Activated naive CD4-positive, alpha-beta T cell treated with anti-CD3 and anti-CD28 coated beads for 36 hours (primary cell): Measurements from ENCODE around the gene ECSCR. TPM values are rescaled to one million over a fixed set of nuclear protein-coding genes. Genes with fewer than 3 reads are reported as not detected.
A peak's percentile ranks its signal among the peaks of the same experiment; 100 is the strongest.

Experiments used
- CTCF ChIA-PET: fragments of 350-600 bp; sonication (Branson Sonifier 250); formaldehyde crosslinking; loops from one replicate; lab custom pipeline; 2021; ENCODE audit warnings: antibody characterized with exemption; lab: Charles Lee
- DNase-seq: peaks from one replicate; pipeline ENCODE4 v3.0.0-alpha.2; 2020
- H3K27ac Mint-ChIP-seq: one replicate; pipeline ENCODE4 v1.8.0; 2021; ENCODE audit warnings: mild to moderate bottlenecking, mixed read lengths
- H3K27me3 Mint-ChIP-seq: one replicate; pipeline ENCODE4 v1.8.0; 2021; ENCODE audit warnings: low read depth, mixed read lengths
- H3K36me3 Mint-ChIP-seq: one replicate; pipeline ENCODE4 v1.8.0; 2021; ENCODE audit warnings: low read depth, mixed read lengths
- H3K4me1 Mint-ChIP-seq: one replicate; pipeline ENCODE4 v1.8.0; 2021; ENCODE audit warnings: low read depth, mixed read lengths
- H3K4me3 Mint-ChIP-seq: one replicate; pipeline ENCODE4 v1.8.0; 2021; ENCODE audit warnings: mild to moderate bottlenecking, moderate library complexity, mixed read lengths
- H3K9me3 Mint-ChIP-seq: one replicate; pipeline ENCODE4 v1.8.0; 2021; ENCODE audit warnings: mixed read lengths
- intact Hi-C: fragments of 100-400 bp; cut with micrococcal nuclease; formaldehyde crosslinking; loops from one replicate; pipeline ENCODE4 v1.15.1; 2023
- total RNA-seq, 2 experiments: library from RNA; stranded (reverse); gene quantifications; one replicate each; pipeline ENCODE4 v1.2.3, GENCODE V29; 2021

Gene ECSCR
- total RNA-seq, 2 experiments from 2014 or later = 0.74 to 0.81 TPM

DNA sequence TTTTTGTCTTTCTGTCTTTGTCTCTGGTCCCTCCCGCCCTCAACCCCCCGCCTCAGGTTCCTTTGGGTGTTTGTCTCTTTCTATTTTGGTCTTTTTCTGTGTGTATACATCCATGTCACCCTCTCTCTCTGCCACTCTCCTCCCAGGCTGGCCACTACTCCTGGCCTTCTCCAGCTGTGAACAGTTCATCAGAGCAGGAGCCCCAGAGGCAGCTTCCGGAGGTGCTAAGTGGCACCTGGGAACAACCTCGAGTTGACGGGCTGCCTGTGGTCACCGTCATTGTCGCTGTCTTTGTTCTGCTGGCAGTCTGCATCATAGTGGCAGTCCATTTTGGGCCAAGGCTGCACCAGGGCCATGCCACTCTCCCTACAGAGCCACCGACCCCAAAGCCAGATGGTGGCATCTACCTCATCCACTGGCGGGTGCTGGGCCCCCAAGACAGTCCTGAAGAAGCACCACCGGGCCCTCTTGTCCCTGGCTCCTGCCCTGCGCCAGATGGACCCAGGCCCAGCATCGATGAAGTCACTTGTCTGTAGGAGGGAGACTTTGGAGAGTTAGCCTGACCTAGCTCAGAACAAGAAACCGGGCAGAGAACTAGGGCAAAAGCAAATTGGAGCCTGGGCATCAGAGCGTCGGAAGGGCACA lies 10.0 kb upstream of the ECSCR start:
- Mint-ChIP-seq H3K36me3 (peaks cover 25% of the 10 kb centered on the region), H3K4me3 (peak overlapping the region; percentile 61), H3K27ac (peak overlapping the region; percentile 65), H3K4me1 (peaks cover 78% of the 10 kb centered on the region), H3K27me3 (no peaks in the 10 kb centered on the region), H3K9me3 (no peaks in the 10 kb centered on the region)
- intact Hi-C loops = loop anchor here (1.0 to 5.0 kb wide), 5 partner anchors 9 to 58 kb away; no protein-coding TSS in a partner anchor
- CTCF ChIA-PET = interaction anchor here (0.9 kb wide), 1 partner anchor 23 kb away, joined by 3 read pairs; no protein-coding TSS in a partner anchor
- peak; percentile 41 for DNase-seq

GRCh38 chr5:139470821-139471300 lies 8.3 kb upstream of the ECSCR start, which contains the start of gene SMIM33:
Gene SMIM33 (plus strand): TSS chr5:139471004. CDS start chr5:139471122, 118 bp downstream.
- peak; percentile 61 for DNase-seq
- H3K36me3 Mint-ChIP-seq = peaks cover 15% of the 10 kb centered on the region
- no peaks in the 10 kb centered on the region for H3K27me3 Mint-ChIP-seq
- intact Hi-C loops = loop anchor here (5.0 kb wide), 1 partner anchor 41 kb away; no protein-coding TSS in a partner anchor
- CTCF ChIA-PET = interaction anchor here (0.6 to 1.6 kb wide), 6 partner anchors 10 to 282 kb away, joined by 3 to 4 read pairs (median 3); partner anchors contain the start of genes DNAJC18 and STING1
- H3K27ac Mint-ChIP-seq = peak within 1 kb of the TSS; percentile 93
- H3K9me3 Mint-ChIP-seq = no peaks in the 10 kb centered on the region
- H3K4me1 Mint-ChIP-seq = peaks cover 68% of the 10 kb centered on the region
- H3K4me3 Mint-ChIP-seq = peak within 1 kb of the TSS; percentile 75

GRCh38 chr5:139468421-139468931 lies 5.9 kb upstream of the ECSCR start:
- intact Hi-C loops = loop anchor here (1.0 kb wide), 1 partner anchor 8 kb away; no protein-coding TSS in a partner anchor
- Mint-ChIP-seq H3K4me3 (no peak overlapping the region), H3K27ac (no peak overlapping the region), H3K27me3 (no peaks in the 10 kb centered on the region), H3K4me1 (peaks cover 46% of the 10 kb centered on the region), H3K9me3 (no peaks in the 10 kb centered on the region), H3K36me3 (no peaks in the 10 kb centered on the region)
- DNase-seq = peak; percentile 46
- CTCF ChIA-PET = interaction anchor here (1.8 kb wide), 1 partner anchor 46 kb away, joined by 5 read pairs; no protein-coding TSS in a partner anchor

GRCh38 chr5:139461698-139462097 lies 845 bp downstream of the ECSCR start:
- Mint-ChIP-seq H3K9me3 (no peaks in the 10 kb centered on the region), H3K4me3 (no peak overlapping the region), H3K36me3 (no peaks in the 10 kb centered on the region), H3K4me1 (peaks cover 43% of the 10 kb centered on the region), H3K27me3 (no peaks in the 10 kb centered on the region), H3K27ac (no peak overlapping the region)
- DNase-seq = no peak
- CTCF ChIA-PET = no interaction called here
- intact Hi-C loops = no loop called here

DNA sequence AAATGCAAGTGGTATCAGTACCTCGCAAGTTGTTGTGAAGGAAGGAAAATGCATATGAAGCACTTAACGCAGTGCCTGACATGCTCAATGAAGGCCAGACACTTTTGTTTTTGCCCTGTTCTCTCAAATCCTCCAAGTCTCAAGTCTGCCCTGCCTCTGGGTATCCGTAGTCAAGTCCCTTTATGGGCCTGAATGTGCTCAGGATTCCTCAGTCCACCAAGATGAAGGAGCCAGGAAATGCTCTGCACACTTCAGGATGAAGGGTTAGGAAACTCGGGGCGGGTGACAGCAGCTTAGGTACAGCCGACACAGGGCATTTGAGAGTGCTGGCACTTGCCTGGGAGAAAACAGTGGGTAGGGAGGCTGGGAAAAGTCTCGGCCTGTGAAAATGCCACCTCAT lies 1.4 kb downstream of the ECSCR start:
- no peaks in the 10 kb centered on the region for H3K9me3 Mint-ChIP-seq
- CTCF ChIA-PET = no interaction called here
- DNase-seq = no peak
- intact Hi-C loops = no loop called here
- H3K4me3 Mint-ChIP-seq = no peak overlapping the region
- no peaks in the 10 kb centered on the region for H3K27me3 Mint-ChIP-seq
- H3K36me3 Mint-ChIP-seq = no peaks in the 10 kb centered on the region
- H3K27ac Mint-ChIP-seq = no peak overlapping the region
- H3K4me1 Mint-ChIP-seq = peaks cover 48% of the 10 kb centered on the region

DNA sequence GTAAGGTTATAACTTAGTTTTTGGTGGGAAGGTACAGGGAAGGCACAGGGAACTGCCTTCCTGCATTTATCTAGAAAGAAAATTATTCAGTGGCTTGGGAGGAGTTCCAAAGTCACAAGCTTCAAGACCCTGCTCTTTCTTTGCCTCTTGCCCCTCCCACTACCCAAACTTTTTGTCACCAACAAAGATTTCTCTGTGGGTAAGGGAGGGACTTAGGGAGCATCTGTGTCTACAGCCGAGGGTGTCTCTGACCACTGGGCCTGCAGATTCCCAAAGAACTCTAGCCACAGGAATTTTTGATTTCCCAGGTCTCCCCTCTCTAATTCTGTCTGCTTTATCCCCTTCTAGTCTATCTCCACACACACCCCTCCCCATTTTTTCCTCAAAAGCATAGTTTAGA lies 2.1 kb downstream of the ECSCR start:
- peaks cover 48% of the 10 kb centered on the region for H3K4me1 Mint-ChIP-seq
- CTCF ChIA-PET = interaction anchor here (0.6 to 1.9 kb wide), 3 partner anchors 21 to 57 kb away, joined by 3 to 8 read pairs (median 3); partner anchors contain the start of genes DNAJC18 and SPATA24
- no peak for DNase-seq
- intact Hi-C loops = loop anchor here (1.0 kb wide), 1 partner anchor 8 kb away; no protein-coding TSS in a partner anchor
- peak overlapping the region; percentile 18 for H3K27ac Mint-ChIP-seq
- no peak overlapping the region for H3K4me3 Mint-ChIP-seq
- H3K27me3 Mint-ChIP-seq = no peaks in the 10 kb centered on the region
- no peaks in the 10 kb centered on the region for H3K9me3 Mint-ChIP-seq
- H3K36me3 Mint-ChIP-seq = no peaks in the 10 kb centered on the region

DNA sequence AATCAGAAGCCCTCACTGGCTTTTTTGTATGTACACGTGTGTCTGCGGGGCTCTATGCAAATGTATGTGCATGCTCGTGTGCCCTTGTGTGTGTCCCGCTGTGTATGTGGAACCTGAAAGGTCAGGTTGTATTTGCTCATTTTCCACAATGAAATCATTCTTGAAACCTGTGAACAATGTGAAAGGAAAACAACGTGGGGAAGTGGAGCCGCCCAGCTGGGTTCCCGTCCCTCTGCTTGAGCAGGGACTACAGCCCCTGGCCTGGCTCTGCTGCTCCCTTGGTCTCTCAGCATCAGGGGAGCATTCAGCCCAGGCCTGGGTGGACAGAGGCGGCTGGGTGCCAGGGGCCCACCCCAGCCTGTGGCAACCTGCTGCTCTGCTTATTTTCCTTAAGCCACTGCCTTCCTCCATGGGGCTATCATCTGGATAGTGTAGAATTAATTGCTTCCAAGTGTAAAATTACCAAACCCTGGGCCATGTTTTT lies 3.0 kb downstream of the ECSCR start:
- Mint-ChIP-seq H3K9me3 (no peaks in the 10 kb centered on the region), H3K4me3 (peak overlapping the region; percentile 50), H3K4me1 (peaks cover 51% of the 10 kb centered on the region), H3K27ac (peak overlapping the region; percentile 94), H3K36me3 (no peaks in the 10 kb centered on the region), H3K27me3 (no peaks in the 10 kb centered on the region)
- peak; percentile 71 for DNase-seq
- intact Hi-C loops = loop anchor here (1.0 to 2.0 kb wide), 6 partner anchors 12 to 55 kb away; partner anchors contain the start of genes SPATA24 and STING1
- CTCF ChIA-PET = interaction anchor here (0.9 to 1.9 kb wide), 6 partner anchors 12 to 56 kb away, joined by 3 to 8 read pairs (median 4); partner anchors contain the start of genes DNAJC18, SPATA24 and STING1

GRCh38 chr5:139458580-139459407 lies 3.7 kb downstream of the ECSCR start:
- Mint-ChIP-seq H3K4me3 (peak overlapping the region; percentile 50), H3K27me3 (no peaks in the 10 kb centered on the region), H3K36me3 (no peaks in the 10 kb centered on the region), H3K4me1 (peaks cover 54% of the 10 kb centered on the region), H3K9me3 (no peaks in the 10 kb centered on the region), H3K27ac (peak overlapping the region; percentile 94)
- CTCF ChIA-PET = interaction anchor here (0.6 to 1.9 kb wide), 10 partner anchors 11 to 66 kb away, joined by 3 to 8 read pairs (median 4); partner anchors contain the start of genes DNAJC18 and STING1
- peak; percentile 93 for DNase-seq
- intact Hi-C loops = loop anchor here (1.0 to 2.0 kb wide), 6 partner anchors 11 to 54 kb away; partner anchors contain the start of genes SPATA24 and STING1

- Mint-ChIP-seq H3K4me1 (peaks cover 58% of the 10 kb centered on the region), H3K36me3 (no peaks in the 10 kb centered on the region), H3K27me3 (no peaks in the 10 kb centered on the region), H3K4me3 (no peak overlapping the region), H3K9me3 (no peaks in the 10 kb centered on the region), H3K27ac (peak overlapping the region; percentile 94)
- CTCF ChIA-PET = interaction anchor here (0.5 to 1.7 kb wide), 5 partner anchors 10 to 67 kb away, joined by 3 to 6 read pairs (median 4); no protein-coding TSS in a partner anchor
- DNase-seq = no peak
- intact Hi-C loops = loop anchor here (2.0 kb wide), 2 partner anchors 53 to 55 kb away; partner anchors contain the start of gene SPATA24
Observed at GRCh38 chr5:139457653-139458306, 4.8 kb downstream of the ECSCR start.

GRCh38 chr5:139457241-139457640 lies 5.3 kb downstream of the ECSCR start:
- DNase-seq = no peak
- Mint-ChIP-seq H3K4me1 (peaks cover 58% of the 10 kb centered on the region), H3K27ac (peak overlapping the region; percentile 94), H3K27me3 (no peaks in the 10 kb centered on the region), H3K9me3 (no peaks in the 10 kb centered on the region), H3K4me3 (no peak overlapping the region), H3K36me3 (no peaks in the 10 kb centered on the region)
- intact Hi-C loops = no loop called here
- CTCF ChIA-PET = interaction anchor here (0.5 to 1.7 kb wide), 3 partner anchors 10 to 39 kb away, joined by 3 to 6 read pairs (median 4); no protein-coding TSS in a partner anchor

GRCh38 chr5:139456776-139457175 lies 5.8 kb downstream of the ECSCR start:
- CTCF ChIA-PET = interaction anchor here (0.7 to 2.1 kb wide), 2 partner anchors 36 to 56 kb away, joined by 3 to 9 read pairs; no protein-coding TSS in a partner anchor
- no peak for DNase-seq
- Mint-ChIP-seq H3K27me3 (no peaks in the 10 kb centered on the region), H3K4me1 (peaks cover 58% of the 10 kb centered on the region), H3K9me3 (no peaks in the 10 kb centered on the region), H3K36me3 (no peaks in the 10 kb centered on the region), H3K4me3 (no peak overlapping the region), H3K27ac (peak overlapping the region; percentile 19)
- intact Hi-C loops = no loop called here
